WERI-Rb-1 (cell line): ENCODE data around the gene PARVB.

Source experiments
- DNase-seq: peaks from one replicate; pipeline ENCODE4 v3.0.0-alpha.2; 2020
- H3K27ac ChIP-seq: fragments of 250-450 bp; sonication (Bioruptor Pico); 2 replicates; pipeline ENCODE4 v1.5.1; 2020; ENCODE audit warnings: mild to moderate bottlenecking, moderate library complexity
- H3K27me3 ChIP-seq: fragments of 250-450 bp; sonication (Bioruptor Pico); 2 replicates; pipeline ENCODE4 v1.5.1; 2021; ENCODE audit warnings: mild to moderate bottlenecking, low read depth, moderate library complexity; ENCODE audit not compliant: insufficient read depth, severe bottlenecking
- H3K36me3 ChIP-seq: fragments of 250-450 bp; sonication (Bioruptor Pico); 2 replicates; pipeline ENCODE4 v1.5.1; 2020; ENCODE audit warnings: mild to moderate bottlenecking, moderate library complexity
- H3K4me3 ChIP-seq: 2 replicates; pipeline ENCODE4 v1.5.1; 2011; ENCODE audit warnings: low read depth, mild to moderate bottlenecking, control low read depth, low read length
- H3K9me3 ChIP-seq: fragments of 250-450 bp; sonication (Bioruptor Pico); 2 replicates; pipeline ENCODE4 v1.5.1; 2021; ENCODE audit warnings: mild to moderate bottlenecking, moderate library complexity; ENCODE audit not compliant: severe bottlenecking
- CTCF ChIP-seq: IDR thresholded peaks from 2 replicates; pipeline ENCODE4 v1.5.1; 2011; ENCODE audit warnings: low read depth, mild to moderate bottlenecking, control low read depth, inconsistent platforms, low read length

PARVB gene

GRCh38 chr22:44172370-44173108 lies 148.4 kb downstream of the PARVB start:
- Histone ChIP-seq H3K27me3 (no peaks in the 10 kb centered on the region), H3K9me3 (no peaks in the 10 kb centered on the region), H3K27ac (no peak overlapping the region), H3K36me3 (no peaks in the 10 kb centered on the region), H3K4me3 (no peak overlapping the region)
- no peak for TF ChIP-seq CTCF
- DNase-seq: no peak

GRCh38 chr22:44173154-44173553 lies 149.1 kb downstream of the PARVB start:
- no peak overlapping the region for H3K27ac ChIP-seq
- no peak for DNase-seq
- no peak for TF ChIP-seq CTCF
- H3K4me3 ChIP-seq: no peak overlapping the region
- H3K27me3 ChIP-seq: no peaks in the 10 kb centered on the region
- H3K36me3 ChIP-seq: no peaks in the 10 kb centered on the region
- no peaks in the 10 kb centered on the region for H3K9me3 ChIP-seq

GRCh38 chr22:44175676-44176075 lies 151.6 kb downstream of the PARVB start:
- no peak for DNase-seq
- no peak for TF ChIP-seq CTCF
- H3K27me3 ChIP-seq: no peaks in the 10 kb centered on the region
- no peak overlapping the region for H3K4me3 ChIP-seq
- no peaks in the 10 kb centered on the region for H3K36me3 ChIP-seq
- H3K27ac ChIP-seq: no peak overlapping the region
- no peaks in the 10 kb centered on the region for H3K9me3 ChIP-seq

- DNase-seq: no peak
- no peak for TF ChIP-seq CTCF
- no peak overlapping the region for H3K4me3 ChIP-seq
- H3K9me3 ChIP-seq: no peaks in the 10 kb centered on the region
- no peak overlapping the region for H3K27ac ChIP-seq
- no peaks in the 10 kb centered on the region for H3K27me3 ChIP-seq
- no peaks in the 10 kb centered on the region for H3K36me3 ChIP-seq
These were observed 155.3 kb downstream of the PARVB start for GRCh38 chr22:44179196-44179988.

GRCh38 chr22:44179989-44180705 lies 156.0 kb downstream of the PARVB start:
- no peak for TF ChIP-seq CTCF
- H3K27me3 ChIP-seq: no peaks in the 10 kb centered on the region
- no peak overlapping the region for H3K4me3 ChIP-seq
- no peak overlapping the region for H3K27ac ChIP-seq
- DNase-seq: no peak
- H3K9me3 ChIP-seq: no peaks in the 10 kb centered on the region
- H3K36me3 ChIP-seq: no peaks in the 10 kb centered on the region
